Measurements from ENCODE around the gene TACR1.

TACR1 gene

DNA sequence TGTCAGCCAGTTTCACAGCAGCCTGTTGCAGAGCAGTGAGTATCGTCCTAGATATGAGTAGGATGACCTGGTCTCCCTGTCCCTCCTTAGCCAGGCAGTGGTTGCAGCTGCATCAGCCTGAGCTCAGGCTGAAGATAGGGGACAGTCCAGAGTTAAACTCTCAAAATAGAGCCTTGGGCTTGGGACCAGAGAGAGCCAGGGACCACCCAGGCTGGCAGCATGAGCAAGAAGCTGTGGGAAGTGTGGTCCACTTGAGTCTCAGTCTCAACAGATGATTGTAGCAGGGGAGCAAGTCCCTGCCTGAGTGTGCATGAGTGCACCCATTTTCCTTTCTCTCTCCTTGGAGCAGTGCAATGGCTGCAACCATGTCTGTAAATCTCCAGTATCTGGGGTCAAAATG, 38.0 kb upstream of the TACR1 start:
- ChIA-PET POLR2A (no interaction called here), CTCF (interaction anchor here (1.0 to 1.7 kb wide), 2 partner anchors 13 to 38 kb away, joined by 3 to 4 read pairs; partner anchors contain the start of gene TACR1)
- no peak for TF ChIP-seq CTCF (IDR thresholded peaks at IDR 0.05; ENCODE audit: control extremely low read depth, extremely low read depth, low read depth, missing control alignments)
- DNase-seq (ENCODE audit: extremely low spot score): no peak

DNA sequence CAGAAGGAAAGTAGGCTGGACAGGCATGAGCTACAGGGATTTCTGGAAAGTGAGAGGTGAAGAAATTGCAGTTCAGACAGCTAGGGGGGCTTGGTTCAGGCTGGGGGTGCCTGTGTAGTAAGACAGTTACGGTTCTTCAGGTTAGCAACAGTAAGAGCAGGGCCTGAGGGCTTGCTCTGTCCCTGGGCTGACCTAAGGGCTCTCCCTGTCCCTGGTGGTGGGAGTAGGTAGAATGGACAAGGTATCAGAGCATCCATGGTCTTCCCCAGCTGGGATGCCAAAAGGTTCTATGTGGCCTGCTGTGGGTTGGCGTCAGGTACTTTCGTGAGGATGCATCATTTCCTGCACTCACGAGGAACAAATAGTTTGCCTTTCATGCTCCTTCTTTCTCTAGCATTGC, 34.6 kb upstream of the TACR1 start:
- CTCF ChIA-PET: interaction anchor here (1.1 kb wide), 1 partner anchor 27 kb away, joined by 3 read pairs; no protein-coding TSS in a partner anchor

DNA sequence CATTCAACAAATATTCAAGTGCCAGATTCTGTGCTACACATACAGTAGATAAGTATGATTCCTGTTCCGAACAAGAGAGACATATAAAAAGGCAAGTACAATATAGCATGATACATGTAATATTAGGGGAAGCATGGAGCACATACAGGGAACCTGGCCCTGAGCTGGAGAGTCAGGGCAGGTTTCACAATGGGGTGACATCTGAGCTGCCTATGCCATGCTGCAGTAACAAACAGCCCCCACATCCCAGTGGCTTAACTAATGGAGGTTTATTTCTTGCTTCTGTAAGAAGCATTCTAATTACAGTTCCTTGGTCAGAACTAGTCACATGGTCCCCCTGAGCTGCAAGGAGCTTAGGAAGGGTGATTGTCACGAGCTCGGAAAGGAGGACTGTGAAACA, 27.3 kb upstream of the TACR1 start:
- DNase-seq (ENCODE audit: extremely low spot score): no peak
- TF ChIP-seq CTCF (IDR thresholded peaks at IDR 0.05; ENCODE audit: control extremely low read depth, extremely low read depth, low read depth, missing control alignments): no peak
- POLR2A ChIA-PET: no interaction called here
- CTCF ChIA-PET: interaction anchor here (1.4 kb wide), 1 partner anchor 237 kb away, joined by 3 read pairs; no protein-coding TSS in a partner anchor

More for the DNA sequence above, 34.6 kb upstream of the TACR1 start:
- DNase-seq (ENCODE audit: extremely low spot score): no peak
- POLR2A ChIA-PET: no interaction called here
- no peak for TF ChIP-seq CTCF (IDR thresholded peaks at IDR 0.05; ENCODE audit: control extremely low read depth, extremely low read depth, low read depth, missing control alignments)

- CTCF ChIA-PET: no interaction called here
- DNase-seq (ENCODE audit: extremely low spot score): no peak
- no peak for TF ChIP-seq CTCF (IDR thresholded peaks at IDR 0.05; ENCODE audit: control extremely low read depth, extremely low read depth, low read depth, missing control alignments)
- POLR2A ChIA-PET: no interaction called here
These were observed 26.8 kb upstream of the TACR1 start for GRCh38 chr2:75226099-75226498.

DNA sequence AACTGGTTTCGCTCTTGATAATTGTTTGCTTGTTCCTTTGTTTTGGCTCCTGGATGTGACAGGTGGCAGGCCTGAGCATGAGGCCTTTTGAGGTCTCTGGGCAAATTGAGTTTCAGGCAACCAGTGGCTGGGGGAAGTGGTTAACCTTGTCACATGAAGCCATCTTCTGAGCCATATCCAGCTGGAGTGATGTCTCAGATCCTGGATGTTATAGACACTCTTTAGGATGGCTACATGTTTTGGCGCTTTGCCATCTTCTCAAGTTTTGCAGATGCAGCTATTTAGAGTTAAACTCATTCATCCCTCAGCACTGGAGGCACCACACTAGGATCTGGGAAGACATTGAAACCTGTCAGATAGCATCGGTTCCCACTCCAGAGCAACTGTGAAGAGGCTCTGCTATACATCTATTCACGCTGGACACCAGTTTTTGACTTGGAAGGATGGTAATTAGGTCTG, 25.3 kb upstream of the TACR1 start:
- no peak for DNase-seq (ENCODE audit: extremely low spot score)
- ChIA-PET CTCF (interaction anchor here (1.1 to 1.2 kb wide), 3 partner anchors 18 to 242 kb away, joined by 3 to 4 read pairs (median 4); no protein-coding TSS in a partner anchor), POLR2A (no interaction called here)
- no peak for TF ChIP-seq CTCF (IDR thresholded peaks at IDR 0.05; ENCODE audit: control extremely low read depth, extremely low read depth, low read depth, missing control alignments)

DNA sequence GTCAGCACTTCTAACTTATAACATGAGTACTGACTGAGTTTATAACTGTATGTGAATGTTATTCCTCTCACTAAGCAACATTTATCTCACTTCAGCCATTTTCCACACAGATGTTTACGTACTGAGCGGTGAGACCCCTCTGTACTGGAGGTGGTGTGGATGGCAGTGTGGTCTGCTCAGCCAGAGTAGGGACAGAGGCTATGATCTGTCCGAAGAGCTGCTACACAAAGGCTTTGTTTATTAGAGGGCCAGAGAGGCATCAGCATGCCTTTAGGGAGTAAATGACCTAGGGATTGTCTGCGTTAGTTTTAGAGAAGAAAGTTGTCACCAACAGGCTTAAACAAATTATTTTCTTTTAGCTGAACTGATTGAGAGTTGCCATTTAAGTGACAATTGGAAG, 23.2 kb upstream of the TACR1 start:
- CTCF ChIA-PET: no interaction called here
- POLR2A ChIA-PET: no interaction called here
- DNase-seq (ENCODE audit: extremely low spot score): no peak
- TF ChIP-seq CTCF (IDR thresholded peaks at IDR 0.05; ENCODE audit: control extremely low read depth, extremely low read depth, low read depth, missing control alignments): no peak

All from GM10248 (cell line).